Measurements from ENCODE around the gene OLA1. TPM values are rescaled to one million over a fixed set of nuclear protein-coding genes. Genes with fewer than 3 reads are reported as not detected.

OLA1 gene
- total and polyA plus RNA-seq, 9 of the 15 experiments (the other 6 are each of a cell fraction or from before 2014, with no cell fraction given), result 208 to 353 (median 225) TPM

GRCh38 chr2:174112073-174112472 is 136.3 kb downstream of the OLA1 start:
- Histone ChIP-seq H3K4me3 (no peak overlapping the region), H3K9me3 (replicated peaks; ENCODE audit: control insufficient read depth, insufficient read depth, low read depth, low read length) (no peaks in the 10 kb centered on the region), H3K9ac (ENCODE audit: insufficient read depth in 1 of 2, low read depth in 2 of 2, low read length in 2 of 2) (no peak overlapping the region), H4K20me1 (replicated peaks; ENCODE audit: control insufficient read depth, insufficient read depth, low read length) (no peaks in the 10 kb centered on the region), H2AFZ (ENCODE audit: low read depth, low read length) (no peak overlapping the region), H3K79me2 (ENCODE audit: control insufficient read depth, insufficient read depth, low read length) (no peaks in the 10 kb centered on the region), H3K9me1 (ENCODE audit: control insufficient read depth, insufficient read depth, low read length) (no peaks in the 10 kb centered on the region), H3K27ac (ENCODE audit: extremely low read depth, low read depth, low read length) (no peak overlapping the region), H3K4me2 (ENCODE audit: insufficient read depth, low read length) (no peak overlapping the region), H3K27me3 (ENCODE audit: control insufficient read depth in 2 of 2, insufficient read depth in 2 of 2, low read length in 2 of 2) (no peaks in the 10 kb centered on the region), H3K4me1 (replicated peaks in 1 of 2; ENCODE audit: control insufficient read depth in 2 of 2, insufficient read depth in 2 of 2, low read length in 2 of 2) (no peaks in the 10 kb centered on the region), H3K36me3 (ENCODE audit: control insufficient read depth, insufficient read depth, low read length) (peaks cover 17% of the 10 kb centered on the region; the same call in 1 of the 3 replicates)
- in situ Hi-C loops (cut with MboI), result no loop called here
- WGBS (ENCODE audit: insufficient coverage, low coverage, missing lambda C conversion rate), result 91% methylated on average over 2 of the region's 2 CpGs
- DNase-seq (ENCODE audit: extremely low read depth in 1 of 4, low spot score in 3 of 4) (no peak), ATAC-seq (no peak), FAIRE-seq (no peak)
- intact Hi-C loops (cut with micrococcal nuclease), result no loop called here
- no peak for TF ChIP-seq SNIP1 (IDR thresholded peaks at IDR 0.05; ENCODE audit: low read depth)
- TF ChIP-seq CBX1 (IDR thresholded peaks at IDR 0.05; ENCODE audit: low read depth), result no peak
- TF ChIP-seq MEF2D (tag; conservative IDR thresholded peaks at IDR 0.05; ENCODE audit: low read depth), result no peak
- TF ChIP-seq EWSR1 (IDR thresholded peaks at IDR 0.05; ENCODE audit: borderline replicate concordance, low read depth, partially characterized antibody), result no peak
- TF ChIP-seq FOXP4 (CRISPR knock-in tag; IDR thresholded peaks at IDR 0.05; ENCODE audit: borderline replicate concordance), result no peak
- TF ChIP-seq HDGF (IDR thresholded peaks at IDR 0.05), result no peak
- no peak for TF ChIP-seq ZNF384 (IDR thresholded peaks at IDR 0.05; ENCODE audit: low read depth, low read length)
- no peak for TF ChIP-seq CTBP1 (IDR thresholded peaks at IDR 0.05; ENCODE audit: borderline replicate concordance)
- TF ChIP-seq ZNF41 (CRISPR knock-in tag; conservative IDR thresholded peaks at IDR 0.05), result no peak
- TF ChIP-seq ETV5 (CRISPR knock-in tag; IDR thresholded peaks at IDR 0.05; ENCODE audit: low read depth), result no peak
- no peak for TF ChIP-seq IRF9 (tag; IDR thresholded peaks at IDR 0.05)
- TF ChIP-seq ZNF75A (CRISPR knock-in tag; IDR thresholded peaks at IDR 0.05), result no peak
- TF ChIP-seq ZC3H8 (IDR thresholded peaks at IDR 0.05), result no peak
- no peak for TF ChIP-seq HDAC1 (IDR thresholded peaks at IDR 0.05)
- no peak for TF ChIP-seq ZNF197 (CRISPR knock-in tag; IDR thresholded peaks at IDR 0.05; ENCODE audit: low read depth)
- TF ChIP-seq CEBPG (CRISPR knock-in tag; IDR thresholded peaks at IDR 0.05), result no peak
- no peak for TF ChIP-seq CEBPG (tag; conservative IDR thresholded peaks at IDR 0.05 in 1 of 2, IDR thresholded peaks at IDR 0.05 in 1 of 2)
- TF ChIP-seq PRPF4 (IDR thresholded peaks at IDR 0.05; ENCODE audit: insufficient read depth, low read depth, low read length, poor library complexity, severe bottlenecking), result no peak
- TF ChIP-seq, protein P1, sequence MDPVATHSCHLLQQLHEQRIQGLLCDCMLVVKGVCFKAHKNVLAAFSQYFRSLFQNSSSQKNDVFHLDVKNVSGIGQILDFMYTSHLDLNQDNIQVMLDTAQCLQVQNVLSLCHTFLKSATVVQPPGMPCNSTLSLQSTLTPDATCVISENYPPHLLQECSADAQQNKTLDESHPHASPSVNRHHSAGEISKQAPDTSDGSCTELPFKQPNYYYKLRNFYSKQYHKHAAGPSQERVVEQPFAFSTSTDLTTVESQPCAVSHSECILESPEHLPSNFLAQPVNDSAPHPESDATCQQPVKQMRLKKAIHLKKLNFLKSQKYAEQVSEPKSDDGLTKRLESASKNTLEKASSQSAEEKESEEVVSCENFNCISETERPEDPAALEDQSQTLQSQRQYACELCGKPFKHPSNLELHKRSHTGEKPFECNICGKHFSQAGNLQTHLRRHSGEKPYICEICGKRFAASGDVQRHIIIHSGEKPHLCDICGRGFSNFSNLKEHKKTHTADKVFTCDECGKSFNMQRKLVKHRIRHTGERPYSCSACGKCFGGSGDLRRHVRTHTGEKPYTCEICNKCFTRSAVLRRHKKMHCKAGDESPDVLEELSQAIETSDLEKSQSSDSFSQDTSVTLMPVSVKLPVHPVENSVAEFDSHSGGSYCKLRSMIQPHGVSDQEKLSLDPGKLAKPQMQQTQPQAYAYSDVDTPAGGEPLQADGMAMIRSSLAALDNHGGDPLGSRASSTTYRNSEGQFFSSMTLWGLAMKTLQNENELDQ (CRISPR knock-in tag; IDR thresholded peaks at IDR 0.05; ENCODE audit: borderline replicate concordance), result no peak
- no TSS peak for BruUV-seq (replicated peaks)
- ChIA-PET CTCF (ENCODE audit: low intra/inter-chr PET ratio) (no interaction called here), POLR2A (no interaction called here)

Data from K562 (cell line).